Fibroblast of lung (primary cell): ENCODE data around the gene AGBL4. TPM values are rescaled to one million over a fixed set of nuclear protein-coding genes. Genes with fewer than 3 reads are reported as not detected.

Experiments
- DNase-seq, 2 donors: peaks; one replicate each; pipeline versions ENCODE4 v3.0.0 to v3.0.0-alpha.2; 2010; ENCODE audit warnings: low read depth in 2 of 2
- H2AFZ ChIP-seq: 2 replicates; pipeline ENCODE4 v1.5.1; 2012; ENCODE audit warnings: low read length, control low read depth, inconsistent platforms
- H3K27ac ChIP-seq: 2 replicates; pipeline ENCODE4 v1.5.1; 2011; ENCODE audit warnings: low read length, control low read depth; ENCODE audit not compliant: insufficient read depth
- H3K27me3 ChIP-seq: 2 replicates; pipeline ENCODE4 v1.5.1; 2011; ENCODE audit warnings: mild to moderate bottlenecking, low read length; ENCODE audit not compliant: control insufficient read depth, insufficient read depth
- H3K36me3 ChIP-seq: 2 replicates; pipeline ENCODE4 v1.5.1; 2011; ENCODE audit warnings: low read length; ENCODE audit not compliant: control insufficient read depth, insufficient read depth
- H3K4me1 ChIP-seq: 2 replicates; pipeline ENCODE4 v1.5.1; 2011; ENCODE audit warnings: low read length; ENCODE audit not compliant: control insufficient read depth, insufficient read depth; ENCODE audit errors: extremely low read depth
- H3K4me2 ChIP-seq: 2 replicates; pipeline ENCODE4 v1.5.1; 2011; ENCODE audit warnings: low read length, control low read depth; ENCODE audit not compliant: insufficient read depth; ENCODE audit errors: extremely low read depth
- H3K4me3 ChIP-seq, 4 experiments: fragments of 200-600 bp in 1 of 4; sonication (generic) in 1 of 4; replicated peaks in 1 of 4; 2 replicates each; pipeline ENCODE4 v1.5.1; 2011 to 2016; ENCODE audit warnings: low read length in 4 of 4, low read depth in 3 of 4, mild to moderate bottlenecking in 3 of 4, control low read depth in 2 of 4, inconsistent platforms in 1 of 4, mixed read lengths in 1 of 4; ENCODE audit not compliant: insufficient read depth in 1 of 4; ENCODE audit errors: control extremely low read depth in 1 of 4
- H3K79me2 ChIP-seq: 2 replicates; pipeline ENCODE4 v1.5.1; 2012; ENCODE audit warnings: mild to moderate bottlenecking, low read length, inconsistent platforms; ENCODE audit not compliant: control insufficient read depth, insufficient read depth
- H3K9ac ChIP-seq: 2 replicates; pipeline ENCODE4 v1.5.1; 2011; ENCODE audit warnings: mild to moderate bottlenecking, low read length, control low read depth; ENCODE audit not compliant: insufficient read depth
- H3K9me3 ChIP-seq: 2 replicates; pipeline ENCODE4 v1.5.1; 2012; ENCODE audit warnings: low read depth, low read length; ENCODE audit not compliant: control insufficient read depth, insufficient read depth
- H4K20me1 ChIP-seq: 2 replicates; pipeline ENCODE4 v1.5.1; 2011; ENCODE audit warnings: low read length; ENCODE audit not compliant: control insufficient read depth, insufficient read depth; ENCODE audit errors: extremely low read depth
- CTCF ChIP-seq, 2 donors: IDR thresholded peaks in 1 of 2; conservative IDR thresholded peaks in 1 of 2; 1 replicate in 1 of 2; 2 replicates in 1 of 2; pipeline ENCODE4 v1.5.1; 2011 to 2012; ENCODE audit warnings: low read length in 2 of 2, control low read depth in 1 of 2, inconsistent platforms in 1 of 2, low read depth in 1 of 2, mild to moderate bottlenecking in 1 of 2
- EZH2 ChIP-seq: IDR thresholded peaks from 2 replicates; pipeline ENCODE4 v1.5.1; 2012; ENCODE audit warnings: low read length, control low read depth, mild to moderate bottlenecking; ENCODE audit errors: missing control alignments
- polyA plus RNA-seq, 2 donors: library from polyadenylated mRNA; depleted of rRNA in 1 of 2; stranded (reverse) in 1 of 2; unstranded in 1 of 2; fragments of >200 nt; gene quantifications; 2 replicates each; pipeline ENCODE4 v1.2.1, GENCODE V29; 2011 to 2012; ENCODE audit warnings: missing spikeins in 1 of 2
- total RNA-seq: library from RNA; depleted of rRNA; stranded (reverse); fragments of >200 nt; gene quantifications from 2 replicates; pipeline ENCODE4 v1.2.1, GENCODE V29; 2014

The AGBL4 gene
- total and polyA plus RNA-seq, 2 donors (not counting 1 experiment from before 2014, with no cell fraction given): not detected

- Histone ChIP-seq H3K79me2 (no peaks in the 10 kb centered on the region), H3K4me2 (no peak overlapping the region), H4K20me1 (no peaks in the 10 kb centered on the region), H2AFZ (no peak overlapping the region), H3K27ac (no peak overlapping the region), H3K9me3 (no peaks in the 10 kb centered on the region), H3K27me3 (no peaks in the 10 kb centered on the region), H3K9ac (no peak overlapping the region), H3K36me3 (no peaks in the 10 kb centered on the region), H3K4me3 (no peak overlapping the region), H3K4me1 (no peaks in the 10 kb centered on the region)
- TF ChIP-seq EZH2: no peak
- no peak for TF ChIP-seq CTCF (conservative IDR thresholded peaks at IDR 0.05 in 1 of 2, IDR thresholded peaks at IDR 0.05 in 1 of 2; ENCODE audit: low read depth in 1 of 2, low read length in 2 of 2)
- no peak for DNase-seq
Measured at GRCh38 chr1:48967318-48967717, 1056.4 kb downstream of the AGBL4 start.

- Histone ChIP-seq H3K79me2 (no peaks in the 10 kb centered on the region), H3K9ac (no peak overlapping the region), H3K4me1 (no peaks in the 10 kb centered on the region), H3K36me3 (no peaks in the 10 kb centered on the region), H3K27me3 (no peaks in the 10 kb centered on the region), H3K4me2 (no peak overlapping the region), H2AFZ (no peak overlapping the region), H3K27ac (no peak overlapping the region), H4K20me1 (no peaks in the 10 kb centered on the region), H3K9me3 (no peaks in the 10 kb centered on the region), H3K4me3 (no peak overlapping the region)
- TF ChIP-seq CTCF (conservative IDR thresholded peaks at IDR 0.05 in 1 of 2, IDR thresholded peaks at IDR 0.05 in 1 of 2; ENCODE audit: low read depth in 1 of 2, low read length in 2 of 2) (no peak), EZH2 (no peak)
- peak in 1 of 2 donors; percentile 40 for DNase-seq
Measured at GRCh38 chr1:48966583-48966982, 1057.2 kb downstream of the AGBL4 start.

- no peak overlapping the region for H3K4me2 ChIP-seq
- H3K79me2 ChIP-seq: no peaks in the 10 kb centered on the region
- H3K36me3 ChIP-seq: no peaks in the 10 kb centered on the region
- no peaks in the 10 kb centered on the region for H3K4me1 ChIP-seq
- no peak overlapping the region for H3K4me3 ChIP-seq
- no peak overlapping the region for H3K9ac ChIP-seq
- no peak overlapping the region for H2AFZ ChIP-seq
- DNase-seq: no peak
- H4K20me1 ChIP-seq: no peaks in the 10 kb centered on the region
- H3K27ac ChIP-seq: no peak overlapping the region
- TF ChIP-seq EZH2 (no peak), CTCF (conservative IDR thresholded peaks at IDR 0.05 in 1 of 2, IDR thresholded peaks at IDR 0.05 in 1 of 2; ENCODE audit: low read depth in 1 of 2, low read length in 2 of 2) (no peak)
- no peaks in the 10 kb centered on the region for H3K27me3 ChIP-seq
- no peaks in the 10 kb centered on the region for H3K9me3 ChIP-seq
Measured at GRCh38 chr1:48960320-48960719, 1063.4 kb downstream of the AGBL4 start.
